Nephron (organoid): ENCODE data around the gene TMCO4.

Source experiments
- H3K27ac Mint-ChIP-seq, 3 experiments: 2 replicates each; pipeline ENCODE4 v1.8.0; 2020; ENCODE audit warnings: mixed read lengths in 3 of 3, mild to moderate bottlenecking in 2 of 3, moderate library complexity in 1 of 3
- H3K27me3 Mint-ChIP-seq: 2 replicates; pipeline ENCODE4 v1.8.0; 2021; ENCODE audit warnings: low read depth, mild to moderate bottlenecking, moderate library complexity, mixed read lengths
- H3K36me3 Mint-ChIP-seq: 2 replicates; pipeline ENCODE4 v1.8.0; 2020; ENCODE audit warnings: low read depth, mixed read lengths
- H3K4me1 Mint-ChIP-seq: 2 replicates; pipeline ENCODE4 v1.8.0; 2020; ENCODE audit warnings: mixed read lengths
- H3K4me3 Mint-ChIP-seq, 3 experiments: 2 replicates each; pipeline ENCODE4 v1.8.0; 2020; ENCODE audit warnings: mild to moderate bottlenecking in 3 of 3, mixed read lengths in 3 of 3, moderate library complexity in 2 of 3
- H3K9me3 Mint-ChIP-seq: 2 replicates; pipeline ENCODE4 v1.8.0; 2020; ENCODE audit warnings: mixed read lengths
- CTCF ChIP-seq, 3 experiments: fragments of 200-600 bp; sonication (generic); IDR thresholded peaks; one replicate each; pipeline ENCODE4 v1.5.0; 2021; ENCODE audit warnings: antibody characterized with exemption in 3 of 3; ENCODE audit not compliant: unreplicated experiment in 3 of 3

Gene TMCO4

GRCh38 chr1:19646377-19647319 lies 153.1 kb downstream of the TMCO4 start:
- peaks cover 38% of the 10 kb centered on the region for H3K4me1 Mint-ChIP-seq
- H3K4me3 Mint-ChIP-seq = peak overlapping the region; percentile 53 to 100 (median 83)
- H3K27ac Mint-ChIP-seq = peak overlapping the region in 1 of 3 experiments; percentile 34
- H3K9me3 Mint-ChIP-seq = no peaks in the 10 kb centered on the region
- no peaks in the 10 kb centered on the region for H3K36me3 Mint-ChIP-seq
- TF ChIP-seq CTCF (IDR thresholded peaks at IDR 0.05; ENCODE audit: unreplicated experiment in 3 of 3) = no peak
- peaks cover 36% of the 10 kb centered on the region for H3K27me3 Mint-ChIP-seq

GRCh38 chr1:19645411-19646251 lies 154.1 kb downstream of the TMCO4 start:
- Mint-ChIP-seq H3K36me3 (no peaks in the 10 kb centered on the region), H3K27me3 (peaks cover 39% of the 10 kb centered on the region), H3K4me1 (peaks cover 37% of the 10 kb centered on the region), H3K9me3 (no peaks in the 10 kb centered on the region), H3K4me3 (peak overlapping the region; percentile 83 to 100 (median 97)), H3K27ac (peak overlapping the region in 2 of 3 experiments; percentile 26 to 33)
- no peak for TF ChIP-seq CTCF (IDR thresholded peaks at IDR 0.05; ENCODE audit: unreplicated experiment in 3 of 3)

GRCh38 chr1:19644681-19645410 lies 154.9 kb downstream of the TMCO4 start:
- Mint-ChIP-seq H3K36me3 (no peaks in the 10 kb centered on the region), H3K9me3 (no peaks in the 10 kb centered on the region), H3K27ac (peak overlapping the region; percentile 54 to 94 (median 93)), H3K4me3 (peak overlapping the region; percentile 95 to 100 (median 97)), H3K4me1 (peaks cover 37% of the 10 kb centered on the region), H3K27me3 (peaks cover 44% of the 10 kb centered on the region)
- TF ChIP-seq CTCF (IDR thresholded peaks at IDR 0.05; ENCODE audit: unreplicated experiment in 3 of 3) = no peak

GRCh38 chr1:19644395-19644680 lies 155.4 kb downstream of the TMCO4 start:
- no peaks in the 10 kb centered on the region for H3K9me3 Mint-ChIP-seq
- H3K4me3 Mint-ChIP-seq = no peak overlapping the region
- no peaks in the 10 kb centered on the region for H3K36me3 Mint-ChIP-seq
- peaks cover 44% of the 10 kb centered on the region for H3K27me3 Mint-ChIP-seq
- H3K27ac Mint-ChIP-seq = peak overlapping the region in 1 of 3 experiments; percentile 54
- H3K4me1 Mint-ChIP-seq = peaks cover 37% of the 10 kb centered on the region
- TF ChIP-seq CTCF (IDR thresholded peaks at IDR 0.05; ENCODE audit: unreplicated experiment in 3 of 3) = no peak

GRCh38 chr1:19643602-19644394 lies 155.9 kb downstream of the TMCO4 start, which contains the start of gene NBL1:
TSS of gene NBL1 (plus strand) at chr1:19644311. CDS start at chr1:19655031, 10,720 bp downstream.
- Mint-ChIP-seq H3K4me3 (peak within 1 kb of the TSS; percentile 95 to 100 (median 97)), H3K9me3 (no peaks in the 10 kb centered on the region), H3K27me3 (peaks cover 44% of the 10 kb centered on the region), H3K36me3 (no peaks in the 10 kb centered on the region), H3K4me1 (peaks cover 37% of the 10 kb centered on the region), H3K27ac (peak within 1 kb of the TSS; percentile 54 to 94 (median 93))
- TF ChIP-seq CTCF (IDR thresholded peaks at IDR 0.05; ENCODE audit: unreplicated experiment in 3 of 3) = no peak
